GM18499 (cell line): Measurements from ENCODE around the gene ZNF578.
"Not testable (repeated sequence)": the region's sequence is repeated elsewhere in the genome, so short reads cannot be mapped to it uniquely, and the experiment has no call there.

ENCODE experiments used
- ATAC-seq: cut with Tn5 transposase; IDR thresholded peaks from one replicate; pipeline ENCODE4 v1.9.1; 2021; ENCODE audit warnings: moderate number of reproducible peaks; ENCODE audit not compliant: insufficient read depth, unreplicated experiment

ZNF578 gene

DNA sequence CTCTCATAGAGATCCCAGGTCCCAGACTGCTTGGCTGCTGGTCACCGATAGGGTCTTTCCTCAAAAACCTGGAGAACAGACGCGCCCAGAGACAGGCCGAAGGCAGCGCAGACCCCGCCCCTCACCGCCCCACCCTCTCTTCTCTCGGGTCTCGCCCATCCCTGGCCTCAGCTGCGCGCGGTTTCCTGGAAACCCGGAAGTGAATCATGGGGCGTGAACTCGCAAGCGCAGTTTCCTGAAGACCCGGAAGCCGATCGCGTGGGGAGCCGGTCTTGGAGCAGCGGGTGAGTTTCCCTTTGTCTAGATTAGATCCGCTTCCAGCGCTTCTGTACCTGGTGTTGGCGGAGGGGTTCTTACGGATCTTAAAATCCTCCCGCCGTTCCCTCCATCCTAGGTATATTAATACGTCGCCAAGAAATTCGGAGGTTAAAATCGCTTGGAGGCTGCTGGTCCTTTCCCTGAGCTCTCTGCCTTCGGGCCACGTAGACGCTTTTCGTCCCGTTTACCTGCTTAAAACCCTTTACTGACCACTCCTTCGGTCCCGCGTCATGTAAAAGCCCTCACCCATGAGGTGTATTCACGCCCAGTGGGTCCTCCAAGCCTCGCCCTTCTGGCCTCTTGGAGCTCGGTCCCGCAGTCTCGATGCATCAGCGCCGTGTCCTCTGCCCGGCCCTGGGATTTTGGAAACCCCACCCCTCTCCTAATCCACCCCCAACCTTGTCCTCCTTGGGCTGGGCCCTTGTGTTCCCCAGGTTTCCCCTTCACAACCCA, at the start of gene ZNF578:
Gene ZNF578, plus strand, starts transcription at position 230 of the 771 bp plus-strand sequence. CDS start 48,293 bp downstream, outside the sequence.
- no peak for ATAC-seq

DNA sequence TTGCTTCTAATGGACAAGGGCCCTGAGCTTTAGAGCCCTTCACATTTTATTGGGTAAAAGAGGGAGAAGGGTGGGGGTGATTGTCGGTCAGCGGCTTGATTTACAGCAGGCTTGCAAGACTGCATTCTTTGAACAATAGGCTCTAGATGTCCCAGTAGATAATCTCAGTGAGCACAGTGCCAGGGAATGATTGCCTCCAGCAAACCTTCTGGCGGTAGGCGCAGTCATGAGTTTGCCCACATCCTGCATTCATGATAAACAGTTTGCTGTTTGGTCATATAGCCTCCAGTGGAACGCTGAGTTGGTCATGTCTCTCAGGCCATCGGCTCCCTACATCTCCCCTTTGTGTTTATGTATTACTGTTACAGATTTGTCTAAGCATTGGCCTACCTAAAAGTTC, 43.1 kb upstream of the ZNF578 start:
- ATAC-seq, result no peak

DNA sequence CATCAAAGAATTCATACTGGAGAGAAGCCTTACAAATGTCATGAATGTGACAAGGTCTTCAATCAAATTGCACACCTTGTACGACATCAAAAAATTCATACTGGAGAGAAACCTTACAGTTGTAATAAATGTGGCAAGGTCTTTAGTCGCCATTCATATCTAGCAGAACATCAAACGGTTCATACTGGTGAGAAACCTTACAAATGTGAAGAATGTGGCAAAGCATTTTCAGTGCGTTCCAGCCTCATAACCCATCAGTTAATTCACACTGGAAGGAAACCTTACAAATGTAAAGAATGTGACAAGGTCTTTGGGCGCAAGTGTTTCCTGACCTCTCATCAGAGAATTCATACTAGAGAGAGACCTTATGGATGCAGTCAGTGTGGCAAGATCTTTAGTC, 37.6 kb upstream of the ZNF578 start:
- no peak for ATAC-seq

DNA sequence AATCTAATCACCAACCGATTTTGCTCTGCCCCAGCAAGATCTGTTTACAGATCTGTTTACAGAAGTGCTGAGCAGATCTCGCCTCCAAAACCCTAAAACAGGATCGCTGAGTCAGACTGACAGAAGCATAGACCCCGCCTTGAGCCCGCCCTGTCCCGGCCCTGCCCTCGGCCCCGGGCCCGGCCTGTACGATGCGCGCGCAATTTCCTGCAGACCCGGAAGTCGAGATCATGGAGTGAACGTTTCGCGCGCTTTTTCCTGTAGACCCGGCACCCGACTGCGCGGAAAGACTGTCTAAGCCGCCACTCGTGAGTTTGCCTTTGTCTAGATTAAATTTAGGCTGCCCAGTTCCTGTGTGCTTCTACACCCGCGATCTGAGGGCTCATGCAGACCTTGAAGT, 24.4 kb upstream of the ZNF578 start, which contains the start of gene ZNF534:
Gene ZNF534, plus strand, starts transcription at position 212 of the 400 bp plus-strand sequence. CDS start 2,327 bp downstream, outside the sequence.
- ATAC-seq, result no peak

DNA sequence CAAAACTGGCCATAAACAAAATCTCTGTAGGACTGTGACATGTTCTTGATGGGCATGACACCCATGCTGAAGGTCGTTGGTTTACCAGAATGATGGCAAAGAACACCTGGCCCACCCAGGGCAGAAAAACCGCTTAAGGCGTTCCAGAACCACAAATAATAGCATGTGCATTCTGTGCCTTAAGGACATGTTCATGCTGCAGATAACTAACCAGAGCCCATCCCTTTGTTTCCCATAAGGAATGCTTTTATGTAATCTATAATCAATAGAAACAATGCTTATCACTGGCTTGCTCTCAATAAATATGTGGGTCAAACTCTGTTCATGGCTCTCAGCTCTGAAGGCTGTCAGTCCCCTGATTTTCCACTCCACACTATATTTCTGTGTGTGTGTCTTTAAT, 11.2 kb upstream of the ZNF578 start:
- ATAC-seq, result no peak

DNA sequence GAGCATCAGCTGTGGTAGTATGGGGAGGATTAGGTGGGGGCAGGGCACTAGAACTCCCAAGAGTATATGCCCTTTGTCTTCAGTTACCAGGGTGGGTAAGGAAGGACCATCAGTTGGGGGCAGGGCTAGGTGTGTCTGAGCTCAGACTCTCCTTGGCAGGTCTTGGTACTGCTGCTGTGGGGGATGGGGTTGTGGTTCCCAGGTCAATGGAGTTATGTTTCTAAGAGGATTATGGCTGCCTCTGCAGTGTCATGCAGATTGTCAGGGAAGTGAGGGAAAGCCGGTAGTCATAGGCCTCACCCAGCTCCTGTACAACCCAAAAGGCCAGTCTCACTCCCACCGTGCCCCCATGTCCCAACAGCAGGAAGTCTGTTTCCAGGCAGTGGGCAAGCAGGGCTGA, 8.8 kb upstream of the ZNF578 start:
- ATAC-seq, result no peak

DNA sequence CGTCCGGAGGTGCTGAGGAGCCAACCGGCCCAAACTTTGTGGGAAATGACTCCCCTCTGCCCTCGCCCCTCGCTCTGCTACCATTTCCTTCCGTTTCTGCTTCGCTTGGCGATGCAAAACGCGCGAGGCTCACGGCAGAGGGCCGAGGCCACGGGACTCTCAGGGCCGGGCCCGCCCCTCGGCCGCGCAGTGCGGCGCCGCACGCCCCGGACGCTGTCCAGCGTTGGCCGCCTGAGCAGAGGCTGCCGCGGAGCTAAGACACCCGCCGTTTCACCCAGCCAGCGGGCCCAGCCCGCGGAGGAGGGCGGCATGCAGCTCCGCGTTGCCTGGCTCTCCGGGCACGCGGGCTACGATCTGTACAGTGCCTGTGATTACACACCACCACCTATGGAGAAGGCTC, 2.1 kb upstream of the ZNF578 start:
- no peak for ATAC-seq

DNA sequence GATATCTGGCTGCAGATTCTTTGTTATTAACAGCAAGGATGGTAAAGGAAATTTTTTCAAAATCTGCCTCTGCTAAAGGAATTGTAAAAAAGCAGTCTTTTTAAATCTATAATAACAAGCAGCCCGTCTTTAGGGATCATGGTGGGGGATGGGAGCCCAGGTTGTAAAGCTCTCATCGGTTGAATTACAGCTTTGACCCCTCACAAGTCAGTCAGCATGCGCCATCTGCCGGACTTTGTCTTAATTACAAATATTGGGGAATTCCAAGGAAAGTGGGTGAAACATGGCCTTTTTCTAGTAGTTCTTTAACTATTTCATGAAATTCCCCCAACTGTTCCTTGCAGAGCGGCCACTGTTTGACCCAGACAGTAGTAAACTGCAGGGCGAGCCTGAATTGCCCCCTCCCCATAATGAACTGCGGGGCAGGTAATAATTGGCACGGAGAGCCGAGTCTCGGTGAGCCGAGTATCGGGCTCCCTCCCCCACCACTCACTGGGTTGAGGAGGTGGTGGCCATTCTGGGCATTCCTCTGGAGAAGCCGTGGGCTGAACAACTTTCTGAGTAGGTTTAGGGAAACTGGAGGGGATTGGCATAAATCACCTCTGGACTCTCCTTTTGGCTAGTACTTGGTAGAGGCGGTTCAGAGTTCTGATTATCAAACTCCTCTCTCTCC, 11.6 kb downstream of the ZNF578 start:
- no peak for ATAC-seq

DNA sequence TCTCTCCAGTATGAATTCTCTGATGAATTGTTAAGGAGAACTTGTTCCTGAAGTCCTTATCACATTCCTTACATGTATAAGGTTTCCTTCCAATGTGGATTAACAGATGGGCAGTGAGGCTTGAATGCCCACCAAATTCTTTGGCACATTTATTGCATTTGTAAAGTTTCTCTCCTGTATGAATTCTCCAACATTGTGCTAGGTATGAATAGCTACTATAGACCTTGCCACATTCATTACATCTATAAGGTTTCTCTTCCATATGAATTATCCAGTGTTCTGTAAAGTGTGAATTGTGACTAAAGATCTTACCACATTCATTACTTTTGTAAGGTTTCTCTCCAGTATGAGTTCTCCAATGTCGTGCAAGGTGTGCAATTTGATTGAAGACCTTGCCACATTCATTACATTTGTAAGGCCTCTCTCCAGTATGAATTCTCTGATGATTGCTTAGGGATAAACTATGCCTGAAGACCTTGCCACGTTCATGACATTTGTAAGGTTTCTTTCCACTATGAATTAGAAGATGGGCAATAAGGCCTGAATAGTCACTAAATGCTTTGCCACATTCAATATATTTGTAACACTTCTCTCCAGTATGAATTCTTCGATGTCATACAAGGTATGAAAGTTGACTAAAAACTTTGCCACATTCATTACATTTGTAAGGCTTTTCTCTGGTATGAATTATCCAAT, 20.4 kb downstream of the ZNF578 start:
- no peak for ATAC-seq

DNA sequence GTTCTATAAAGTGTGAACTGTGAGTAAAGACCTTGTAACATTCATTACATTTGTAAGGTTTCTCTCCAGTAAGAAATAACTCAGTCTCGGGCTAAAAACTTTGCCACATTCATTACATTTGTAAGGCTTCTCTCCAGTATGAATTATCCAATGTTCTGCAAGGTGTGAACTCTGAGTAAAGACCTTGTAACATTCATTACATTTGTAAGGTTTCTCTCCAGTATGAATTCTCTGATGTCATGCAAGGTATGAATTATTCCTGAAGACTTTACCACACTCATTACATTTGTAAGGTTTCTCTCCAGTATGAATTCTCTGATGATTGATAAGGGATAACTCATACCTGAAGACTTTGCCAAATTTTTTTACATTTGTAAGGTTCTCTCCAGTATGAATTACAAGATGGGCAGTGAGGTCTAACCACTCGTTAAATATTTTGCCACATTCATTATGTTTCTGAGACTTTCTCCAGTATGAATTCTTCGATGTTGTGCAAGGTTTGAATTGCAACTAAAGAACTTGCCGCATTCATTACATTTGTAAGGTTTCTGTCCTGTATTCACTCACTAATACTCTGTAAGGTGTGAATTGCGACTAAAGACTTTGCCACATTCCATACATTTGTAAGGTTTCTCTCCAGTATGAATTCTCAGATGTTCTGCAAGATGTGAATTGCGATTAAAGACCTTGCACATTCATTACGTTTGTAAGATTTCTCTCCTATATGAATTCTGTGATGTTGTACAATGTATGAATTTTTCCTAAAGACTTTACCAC, 21.2 kb downstream of the ZNF578 start:
- no peak for ATAC-seq

DNA sequence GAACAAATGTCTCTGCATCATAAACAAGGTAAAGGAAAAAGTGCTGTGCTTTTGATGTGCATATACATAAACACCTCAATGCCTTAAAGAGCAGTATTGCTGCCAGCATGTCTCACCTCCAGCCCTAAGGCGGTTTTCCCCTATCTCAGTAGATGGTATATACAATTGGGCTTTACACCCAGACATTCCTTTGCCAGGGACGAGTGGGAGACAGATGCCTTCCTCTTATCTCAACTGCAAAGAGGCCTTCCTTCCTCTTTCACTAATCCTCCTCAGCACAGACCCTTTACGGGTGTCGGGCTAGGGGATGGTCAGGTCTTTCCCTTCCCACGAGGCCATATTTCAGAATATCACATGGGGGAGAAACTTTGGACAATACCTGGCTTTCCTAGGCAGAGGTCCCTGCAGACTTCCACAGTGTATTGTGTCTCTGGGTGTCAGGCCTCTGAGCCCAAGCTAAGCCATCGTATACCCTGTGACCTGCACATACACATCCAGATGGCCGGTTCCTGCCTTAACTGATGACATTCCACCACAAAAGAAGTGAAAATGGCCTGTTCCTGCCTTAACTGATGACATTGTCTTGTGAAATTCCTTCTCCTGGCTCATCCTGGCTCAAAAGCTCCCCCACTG, 30.9 kb downstream of the ZNF578 start:
- ATAC-seq, result not testable (repeated sequence)

DNA sequence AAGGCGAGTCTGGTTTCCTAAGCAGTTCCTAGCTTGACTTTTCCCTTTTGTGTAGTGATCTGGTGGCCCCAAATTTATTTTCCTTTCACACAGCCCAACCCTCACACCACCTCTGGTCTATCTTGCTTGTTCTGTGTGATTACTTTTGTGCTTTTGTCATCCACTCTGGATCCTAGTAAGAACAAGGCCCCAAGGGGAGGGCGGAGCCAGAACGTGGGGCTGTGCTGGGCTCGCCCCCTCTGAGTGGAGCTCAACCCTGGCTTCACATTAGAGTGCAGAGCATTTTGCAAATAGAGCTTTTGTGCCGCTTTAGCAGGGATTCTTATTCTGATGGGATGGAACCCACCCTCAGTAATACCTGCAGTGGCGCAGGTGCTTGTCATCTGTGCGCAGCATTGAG, 31.7 kb downstream of the ZNF578 start:
- not testable (repeated sequence) for ATAC-seq

DNA sequence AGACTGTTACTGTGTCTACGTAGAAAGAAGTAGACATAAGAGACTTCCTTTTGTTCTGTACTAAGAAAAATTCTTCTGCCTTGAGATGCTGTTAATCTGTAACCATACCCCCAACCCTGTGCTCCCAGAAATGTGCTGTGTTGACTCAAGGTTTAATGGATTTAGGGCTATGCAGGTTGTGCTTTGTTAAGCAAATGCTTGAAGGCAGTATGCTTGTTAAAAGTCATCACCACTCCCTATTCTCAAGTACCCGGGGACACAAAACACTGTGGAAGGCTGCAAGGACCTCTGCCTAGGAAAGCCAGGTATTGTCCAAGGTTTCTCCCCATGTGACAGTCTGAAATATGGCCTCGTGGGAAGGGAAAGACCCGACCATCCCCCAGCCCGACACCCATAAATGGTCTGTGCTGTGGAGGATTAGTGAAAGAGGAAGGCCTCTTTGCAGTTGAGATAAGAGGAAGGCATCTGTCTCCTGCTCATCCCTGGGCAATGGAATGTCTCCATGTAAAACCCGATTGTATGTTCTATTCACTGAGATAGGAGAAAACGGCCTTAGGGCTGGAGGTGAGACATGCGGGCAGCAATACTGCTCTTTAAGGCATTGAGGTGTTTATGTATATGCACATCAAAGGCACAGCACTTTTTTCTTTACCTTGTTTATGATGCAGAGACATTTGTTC, 32.3 kb downstream of the ZNF578 start:
- not testable (repeated sequence) for ATAC-seq

DNA sequence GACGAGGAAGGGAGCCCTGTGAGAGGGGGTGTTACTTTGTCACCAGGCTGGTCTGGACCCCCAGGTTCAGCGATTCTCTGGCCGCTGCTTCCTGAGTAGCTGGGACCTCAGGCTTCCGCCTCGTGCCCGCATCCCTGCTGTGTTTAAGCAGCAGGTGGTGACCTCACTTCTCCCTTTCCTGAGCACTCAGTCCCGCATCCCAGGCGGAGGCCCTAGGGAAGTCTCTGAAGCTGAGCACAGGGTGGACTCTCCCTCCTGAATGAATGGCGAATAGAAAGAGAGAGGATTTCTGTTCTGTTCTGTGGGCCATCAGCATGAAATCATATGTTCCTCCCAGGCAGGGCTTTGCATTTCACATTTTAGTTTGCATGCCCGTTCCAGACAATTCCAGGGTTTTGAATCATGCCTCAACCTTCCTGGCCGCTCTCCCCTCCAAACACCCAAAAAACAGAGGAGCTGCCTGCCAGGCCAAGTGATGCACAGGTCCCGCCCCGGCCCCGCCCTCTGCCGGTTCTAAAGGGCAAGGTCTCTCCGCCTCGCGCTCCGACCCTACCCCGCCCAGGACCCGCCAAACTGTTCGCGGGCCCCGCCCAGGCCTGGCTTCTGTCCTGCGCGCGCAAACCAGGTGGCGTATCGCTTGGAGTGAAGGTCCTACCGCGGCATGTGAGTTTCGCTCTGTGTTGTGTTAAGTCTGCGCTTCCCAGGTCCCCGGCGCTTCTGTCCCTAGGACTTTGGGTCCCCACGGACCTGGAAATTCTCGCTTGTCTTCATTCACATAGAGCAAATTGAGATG, 39.0 kb downstream of the ZNF578 start:
- no peak for ATAC-seq

DNA sequence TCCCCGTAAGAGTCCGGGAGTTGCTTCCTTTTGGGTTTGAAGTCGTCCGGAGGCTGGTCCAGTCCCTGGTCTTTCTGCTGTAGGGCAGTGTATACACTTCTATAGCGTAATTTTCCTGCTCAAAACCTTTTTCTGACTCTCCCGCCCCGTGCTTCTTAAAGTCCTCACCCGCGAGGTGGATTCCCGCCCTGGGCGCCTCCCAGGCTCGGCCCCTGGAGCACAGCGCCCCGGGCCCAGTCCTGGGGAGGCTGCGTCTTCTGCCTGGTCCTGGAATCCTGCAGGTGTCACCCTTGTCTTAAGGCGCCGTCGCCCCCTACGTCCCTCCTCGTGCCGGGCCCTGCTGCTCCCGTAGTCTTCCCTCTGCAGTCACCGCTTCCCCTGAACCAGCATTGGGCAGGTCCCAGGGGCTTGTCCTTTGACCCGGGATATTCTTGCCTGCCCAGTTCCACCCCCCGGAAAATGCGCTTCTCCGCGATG, 39.7 kb downstream of the ZNF578 start:
- ATAC-seq, result no peak

DNA sequence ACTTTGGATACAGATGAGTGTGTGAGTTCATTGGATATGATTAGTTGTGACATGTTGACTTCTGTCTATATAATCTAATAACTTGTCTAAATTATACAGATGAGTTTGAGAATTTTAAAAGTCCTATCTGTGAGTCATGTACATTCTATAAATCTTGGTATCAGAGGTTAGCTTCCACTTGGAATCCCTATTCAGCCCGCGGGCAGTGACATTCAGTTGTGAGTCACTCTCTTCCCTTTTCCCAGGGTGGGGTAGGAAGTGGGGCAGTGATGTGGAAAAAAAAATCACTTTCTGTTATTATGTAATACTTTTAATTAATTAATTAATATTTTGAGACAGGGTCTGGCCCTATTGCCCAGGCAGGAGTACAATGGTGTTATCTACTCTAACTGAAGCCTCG, 41.2 kb downstream of the ZNF578 start:
- ATAC-seq, result no peak

DNA sequence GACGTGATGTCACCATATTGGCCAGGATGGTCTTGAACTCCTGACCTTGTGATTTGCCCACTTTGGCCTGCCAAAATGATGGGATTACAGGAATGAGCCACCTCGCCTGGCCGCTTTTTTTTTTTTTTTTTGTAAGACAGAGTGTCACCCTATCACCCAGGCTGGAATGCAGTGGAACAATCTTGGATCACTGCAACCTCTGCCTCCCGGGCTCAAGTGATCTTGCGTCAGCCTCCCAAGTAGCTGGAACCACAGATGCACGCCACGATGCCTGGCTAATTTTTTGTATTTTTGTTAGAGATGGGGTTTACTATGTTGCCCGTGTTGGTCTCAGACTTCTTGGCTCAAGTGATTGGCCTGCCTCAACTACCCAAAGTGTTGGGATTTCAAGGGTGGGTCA, 45.2 kb downstream of the ZNF578 start:
- no peak for ATAC-seq

DNA sequence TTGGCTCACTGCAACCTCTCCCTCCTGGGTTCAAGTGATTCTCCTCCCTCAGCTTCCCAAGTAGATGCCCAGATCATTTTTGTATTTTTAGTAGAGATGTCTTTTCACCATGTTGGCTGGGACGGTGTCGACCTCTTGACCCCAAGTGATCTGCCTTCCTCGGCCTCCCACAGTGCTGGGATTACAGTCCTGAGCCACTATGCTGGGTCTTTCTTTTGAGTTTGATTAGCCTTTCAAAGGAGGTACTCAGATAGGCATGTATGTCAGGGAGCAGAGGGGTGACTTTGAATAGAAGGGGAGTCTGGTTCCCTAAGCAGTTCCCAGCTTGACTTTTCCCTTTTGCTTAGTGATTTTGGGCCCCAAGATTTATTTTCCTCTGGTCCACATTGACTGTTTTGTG, 47.1 kb downstream of the ZNF578 start:
- not testable (repeated sequence) for ATAC-seq
